NCI-H82 treated with DMSO at 0.1 percent for 48 hours (cell line): ENCODE results near the gene PGPEP1.

ENCODE experiments used
- DNase-seq: peaks from one replicate; lab custom pipeline; 2025; ENCODE audit not compliant: unreplicated experiment; lab: John Stamatoyannopoulos, UW

Gene PGPEP1

DNA sequence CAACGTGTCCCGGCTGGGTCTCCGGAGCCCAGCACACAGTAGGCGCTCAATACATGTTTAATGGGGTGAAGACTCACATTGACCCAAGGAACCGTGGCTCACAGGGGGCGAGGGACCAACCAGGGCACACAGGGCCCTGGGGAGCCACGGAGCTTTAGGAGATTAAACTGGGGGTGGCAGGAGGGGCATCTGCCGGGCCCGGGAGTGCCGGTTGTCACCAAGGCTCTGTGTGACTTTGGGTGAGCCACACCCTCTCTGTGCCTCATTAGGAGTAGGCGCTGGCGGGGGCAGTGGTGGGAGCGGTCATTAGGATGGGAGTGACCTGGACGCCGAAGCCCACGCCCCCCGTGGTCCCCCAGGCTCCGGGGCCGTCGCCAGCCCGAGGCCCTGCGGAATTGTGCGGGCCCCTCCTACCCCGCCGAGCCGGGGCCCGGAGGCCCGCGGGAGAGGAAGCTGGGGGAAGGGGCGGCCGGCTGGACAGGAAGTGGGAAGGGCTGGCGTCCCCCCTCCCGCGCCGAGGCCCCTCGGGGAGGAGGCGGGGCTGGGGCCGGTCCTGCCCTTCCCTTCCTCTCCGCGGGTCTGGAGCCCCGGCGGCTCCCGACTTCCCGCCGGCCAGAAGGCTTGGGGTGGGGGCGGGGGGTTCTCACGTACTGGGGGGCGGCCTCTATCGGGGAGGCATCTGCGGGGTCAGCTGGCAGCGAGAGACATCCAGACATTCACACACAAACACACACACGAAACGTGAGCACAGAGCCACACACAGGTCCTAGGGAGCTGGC is 77.0 kb downstream of the PGPEP1 start:
- peak; percentile 76 for DNase-seq

DNA sequence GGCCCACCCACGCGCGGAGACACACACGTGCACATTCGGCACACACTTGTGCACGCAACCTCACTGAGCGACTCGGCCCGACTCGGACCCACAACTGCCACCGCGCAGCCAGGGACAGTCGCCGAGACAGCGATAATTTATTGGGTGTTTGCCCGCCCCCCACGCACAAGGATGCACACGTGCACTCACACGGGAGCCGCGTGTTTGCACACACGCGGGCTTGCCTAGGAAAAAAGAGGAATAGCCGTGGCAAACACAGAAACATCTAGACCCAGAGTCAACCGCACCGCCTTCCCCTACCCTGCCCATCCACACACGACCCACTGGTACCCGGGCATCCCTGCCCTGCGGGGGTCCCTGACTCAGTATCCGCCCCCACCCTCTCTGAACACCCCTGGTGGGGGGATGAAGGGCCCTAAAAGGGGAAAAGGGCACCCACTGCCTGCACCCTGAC is 77.7 kb downstream of the PGPEP1 start:
- DNase-seq: no peak

DNA sequence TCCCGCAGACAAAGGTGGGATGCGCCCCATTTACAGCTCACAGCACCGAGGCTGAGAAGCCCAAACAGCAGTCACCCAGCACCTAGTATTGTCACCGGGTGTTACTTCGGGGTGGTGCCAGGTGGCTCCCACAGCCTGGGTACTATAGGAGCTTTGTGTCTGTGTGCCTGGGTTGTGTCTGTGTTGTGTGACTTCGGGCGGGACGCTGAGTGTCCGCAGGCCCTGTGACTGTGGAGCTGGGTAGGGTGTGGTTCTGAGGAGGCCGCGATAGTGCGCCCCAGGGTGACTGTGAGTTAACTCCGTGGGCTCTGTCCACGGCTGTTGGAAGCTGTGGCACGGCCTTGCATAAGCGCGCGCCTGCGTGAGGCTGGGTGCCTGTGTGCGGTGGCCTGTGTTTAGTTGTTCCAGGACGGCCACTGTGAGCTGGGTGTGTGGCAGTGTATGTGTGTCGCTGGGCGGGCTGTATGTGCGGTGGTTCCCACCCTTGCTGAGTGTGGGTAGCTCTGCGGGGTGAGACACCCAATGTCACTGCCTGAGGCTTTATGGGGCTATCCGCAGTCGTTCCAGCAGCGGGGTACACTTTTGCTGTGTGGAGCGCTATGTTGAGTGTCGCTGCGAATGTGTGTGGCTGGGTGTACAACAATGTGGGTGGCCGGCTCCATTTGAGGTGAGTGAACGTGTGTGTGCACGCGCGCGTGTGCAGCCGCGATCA is 78.2 kb downstream of the PGPEP1 start:
- no peak for DNase-seq

DNA sequence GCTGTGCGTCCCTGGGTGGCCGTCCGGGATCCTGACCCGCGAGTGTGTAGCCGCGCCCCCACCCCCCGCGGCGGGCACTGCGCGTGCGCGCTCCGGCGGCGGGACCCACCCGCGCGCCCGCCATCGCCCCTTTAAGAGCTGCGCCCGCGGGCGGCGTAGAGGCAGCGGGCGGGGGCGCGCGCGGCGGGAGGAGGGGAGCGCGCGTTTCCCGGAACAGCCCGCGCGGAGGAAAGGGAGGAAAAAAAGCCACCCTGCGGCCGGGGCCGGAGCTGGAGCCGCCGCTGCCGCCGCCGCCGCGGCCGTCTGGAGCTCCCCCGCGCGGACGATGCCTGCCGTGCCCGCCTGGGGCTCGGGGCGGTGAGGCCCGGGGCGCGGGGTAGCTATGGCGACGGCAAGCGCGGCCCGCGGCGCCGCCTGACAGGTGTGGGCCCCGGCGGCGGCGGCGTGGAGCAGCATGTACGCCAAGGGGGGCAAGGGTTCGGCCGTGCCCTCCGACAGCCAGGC is 78.8 kb downstream of the PGPEP1 start, which contains the start of gene SSBP4:
TSS of gene SSBP4 (plus strand) at position 204 of the 504 bp plus-strand sequence. CDS start at position 455, 251 bp downstream.
- DNase-seq: peak; percentile 69
